ENCODE measurements around the gene ATP6V0A4. TPM values are rescaled to one million over a fixed set of nuclear protein-coding genes. Genes with fewer than 3 reads are reported as not detected.

Gene ATP6V0A4
- total and polyA plus RNA-seq, 2 donors (not counting 1 experiment from before 2014, with no cell fraction given), result not detected

- no peaks in the 10 kb centered on the region for H3K27me3 Mint-ChIP-seq
Measured at GRCh38 chr7:138695106-138695505, 102.9 kb downstream of the ATP6V0A4 start.

GRCh38 chr7:138691178-138691577 is 106.8 kb downstream of the ATP6V0A4 start:
- no peak overlapping the region for H3K27ac ChIP-seq (ENCODE audit: low read length in 2 of 2)
- no peak overlapping the region for H2AFZ ChIP-seq (ENCODE audit: insufficient read depth, low read depth, low read length, poor library complexity, severe bottlenecking)
- no CpG with 5 or more reads among the region's 5 CpGs for WGBS (ENCODE audit: insufficient coverage)
- TF ChIP-seq CTCF (IDR thresholded peaks at IDR 0.05), result no peak
- no peak for TF ChIP-seq EZH2 (IDR thresholded peaks at IDR 0.05; ENCODE audit: borderline replicate concordance, insufficient read depth, low read depth, low read length, poor library complexity, severe bottlenecking)
- H4K20me1 ChIP-seq (ENCODE audit: control insufficient read depth, insufficient read depth, low read length, poor library complexity, severe bottlenecking), result no peaks in the 10 kb centered on the region
- H3K4me1 ChIP-seq (ENCODE audit: control insufficient read depth in 2 of 2, insufficient read depth in 2 of 2, low read length in 2 of 2), result no peaks in the 10 kb centered on the region
- no peaks in the 10 kb centered on the region for H3K4me1 Mint-ChIP-seq
- H3K27ac Mint-ChIP-seq, result no peak overlapping the region
- DNase-seq, result no peak
- H3K36me3 ChIP-seq (replicated peaks in 1 of 2; ENCODE audit: control extremely low read depth in 1 of 2, control insufficient read depth in 1 of 2, extremely low read depth in 1 of 2, insufficient read depth in 2 of 2, low read length in 1 of 2), result no peaks in the 10 kb centered on the region
- no peak for ATAC-seq (ENCODE audit: low read depth)
- H3K9me3 ChIP-seq (ENCODE audit: control extremely low read depth in 1 of 3, control insufficient read depth in 2 of 3, insufficient read depth in 1 of 3, low read length in 2 of 3), result peaks cover 0 to 10% (median 0%) of the 10 kb centered on the region in 3 donors
- H3K4me2 ChIP-seq (replicated peaks; ENCODE audit: low read depth, low read length, poor library complexity, severe bottlenecking), result no peak overlapping the region
- no peak overlapping the region for H3K4me3 ChIP-seq (ENCODE audit: control extremely low read depth in 1 of 5, extremely low read depth in 1 of 5, insufficient read depth in 1 of 5, low read depth in 2 of 5, low read length in 4 of 5)
- H3K9me3 Mint-ChIP-seq (ENCODE audit: insufficient read depth), result peaks cover 7% of the 10 kb centered on the region
- no peaks in the 10 kb centered on the region for H3K79me2 ChIP-seq (ENCODE audit: control insufficient read depth, insufficient read depth, low read length)
- H3K4me3 Mint-ChIP-seq, result no peak overlapping the region
- H3K27me3 Mint-ChIP-seq, result no peaks in the 10 kb centered on the region
- peaks cover 0 to 2% (median 0%) of the 10 kb centered on the region in 4 experiments for H3K27me3 ChIP-seq (replicated peaks in 1 of 4; ENCODE audit: control extremely low read depth in 1 of 4, control insufficient read depth in 3 of 4, insufficient read depth in 4 of 4, low read length in 3 of 4)
- no peak overlapping the region for H3K9ac ChIP-seq (ENCODE audit: low read length)
- ChIA-PET CTCF (no interaction called here), POLR2A (no interaction called here)
- intact Hi-C loops (cut with micrococcal nuclease), result no loop called here

More at GRCh38 chr7:138695106-138695505, 102.9 kb downstream of the ATP6V0A4 start:
- Histone ChIP-seq H3K4me3 (ENCODE audit: control extremely low read depth in 1 of 5, extremely low read depth in 1 of 5, insufficient read depth in 1 of 5, low read depth in 2 of 5, low read length in 4 of 5) (no peak overlapping the region), H3K36me3 (replicated peaks in 1 of 2; ENCODE audit: control extremely low read depth in 1 of 2, control insufficient read depth in 1 of 2, extremely low read depth in 1 of 2, insufficient read depth in 2 of 2, low read length in 1 of 2) (no peaks in the 10 kb centered on the region), H3K79me2 (ENCODE audit: control insufficient read depth, insufficient read depth, low read length) (no peaks in the 10 kb centered on the region), H3K9me3 (ENCODE audit: control extremely low read depth in 1 of 3, control insufficient read depth in 2 of 3, insufficient read depth in 1 of 3, low read length in 2 of 3) (peaks cover 0 to 14% (median 0%) of the 10 kb centered on the region in 3 donors), H3K4me2 (replicated peaks; ENCODE audit: low read depth, low read length, poor library complexity, severe bottlenecking) (no peak overlapping the region), H3K4me1 (ENCODE audit: control insufficient read depth in 2 of 2, insufficient read depth in 2 of 2, low read length in 2 of 2) (no peaks in the 10 kb centered on the region), H3K9ac (ENCODE audit: low read length) (no peak overlapping the region), H4K20me1 (ENCODE audit: control insufficient read depth, insufficient read depth, low read length, poor library complexity, severe bottlenecking) (no peaks in the 10 kb centered on the region), H3K27me3 (replicated peaks in 1 of 4; ENCODE audit: control extremely low read depth in 1 of 4, control insufficient read depth in 3 of 4, insufficient read depth in 4 of 4, low read length in 3 of 4) (peaks cover 0 to under 1% (median 0%) of the 10 kb centered on the region in 4 experiments), H3K27ac (ENCODE audit: low read length in 2 of 2) (no peak overlapping the region), H2AFZ (ENCODE audit: insufficient read depth, low read depth, low read length, poor library complexity, severe bottlenecking) (no peak overlapping the region)
- 86% methylated on average over 2 of the region's 4 CpGs for WGBS (ENCODE audit: insufficient coverage)
- H3K9me3 Mint-ChIP-seq (ENCODE audit: insufficient read depth), result peaks cover 6% of the 10 kb centered on the region
- no peak overlapping the region for H3K27ac Mint-ChIP-seq
- ATAC-seq (ENCODE audit: low read depth) (no peak), DNase-seq (no peak)
- ChIA-PET CTCF (no interaction called here), POLR2A (no interaction called here)
- intact Hi-C loops (cut with micrococcal nuclease), result no loop called here
- no peak for TF ChIP-seq CTCF (IDR thresholded peaks at IDR 0.05)
- TF ChIP-seq EZH2 (IDR thresholded peaks at IDR 0.05; ENCODE audit: borderline replicate concordance, insufficient read depth, low read depth, low read length, poor library complexity, severe bottlenecking), result no peak
- no peaks in the 10 kb centered on the region for H3K4me1 Mint-ChIP-seq
- H3K4me3 Mint-ChIP-seq, result no peak overlapping the region

Data from B cell (primary cell).